H1 (cell line): ENCODE measurements around the gene ZNF423. TPM values are rescaled to one million over a fixed set of nuclear protein-coding genes. Genes with fewer than 3 reads are reported as not detected.

Experiments used
- CREB1 ChIP-seq: IDR thresholded peaks from 2 replicates; pipeline ENCODE4 v1.6.1; 2012; ENCODE audit warnings: inconsistent platforms
- GTF2F1 ChIP-seq: IDR thresholded peaks from 2 replicates; pipeline ENCODE4 v1.6.1; 2012; ENCODE audit warnings: low read depth, low read length, improper control_type of control experiment, borderline replicate concordance
- HDAC6 ChIP-seq: IDR thresholded peaks from one replicate; pipeline ENCODE4 v1.7.1; 2012; ENCODE audit warnings: low read depth, mild to moderate bottlenecking, inconsistent platforms, low read length, moderate library complexity
- NRF1 ChIP-seq: IDR thresholded peaks from 2 replicates; pipeline ENCODE4 v1.6.1; 2011; ENCODE audit warnings: mild to moderate bottlenecking, low read depth, low read length, improper control_type of control experiment
- POLR2A ChIP-seq, 2 experiments: IDR thresholded peaks; 1 replicate in 1 of 2; 2 replicates in 1 of 2; pipeline ENCODE4 v1.6.1; 2011; ENCODE audit warnings: low read depth in 2 of 2, low read length in 2 of 2, mild to moderate bottlenecking in 2 of 2; ENCODE audit errors: control extremely low read depth in 1 of 2
- polyA plus RNA-seq, 7 experiments: library from polyadenylated mRNA; depleted of rRNA in 3 of 7; stranded (reverse) in 5 of 7; unstranded in 2 of 7; fragments of >200 nt in 5 of 7; fragments of 200-250 nt in 2 of 7; gene quantifications; 1 replicate in 5 of 7; 2 replicates in 1 of 7; 4 replicates in 1 of 7; pipeline versions ENCODE4 v1.2.1 to v1.2.3, GENCODE V29; 2011 to 2013; ENCODE audit warnings: missing spikeins in 2 of 7, mixed read lengths in 2 of 7
- total RNA-seq: library from RNA; stranded (reverse); fragmentation: NEBNext Ultra II Directional; extraction: Animal tissue kit (Norgen Biotek cat#: 25700); gene quantifications from 2 replicates; pipeline ENCODE4 v1.2.1, GENCODE V29; 2021
- TF ChIP-seq, protein P1 (sequence below): fragments of 300-600 bp; sonication (generic); IDR thresholded peaks from 2 replicates; pipeline ENCODE4 v1.7.1; 2012; ENCODE audit warnings: low read length, moderate library complexity, mild to moderate bottlenecking, inconsistent platforms; ENCODE audit not compliant: insufficient replicate concordance

Gene ZNF423
- total and polyA plus RNA-seq, 2 of the 8 experiments (the other 6 are each of a cell fraction or from before 2014, with no cell fraction given), result 38.2 to 52.3 TPM

DNA sequence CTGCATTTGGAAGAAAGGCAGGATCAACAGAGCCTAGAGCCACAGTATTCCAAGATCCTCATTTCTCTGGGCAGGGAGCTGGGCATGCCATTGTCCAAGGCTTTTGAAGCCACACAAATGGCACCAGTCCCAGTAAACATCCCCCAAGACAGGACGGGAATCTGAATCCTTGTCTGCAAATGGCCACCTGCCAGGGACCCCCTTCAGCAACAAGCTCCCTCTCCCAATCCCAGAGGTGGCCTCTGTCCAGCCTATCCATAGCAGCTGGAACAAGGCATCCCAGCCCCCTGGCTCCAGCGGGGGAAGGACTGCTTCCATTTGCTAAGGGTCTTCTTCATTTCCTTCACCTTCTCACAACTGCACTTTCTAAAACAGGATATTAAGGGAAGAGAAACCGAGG is 277.9 kb downstream of the ZNF423 start (continued):
- TF ChIP-seq, protein P1, sequence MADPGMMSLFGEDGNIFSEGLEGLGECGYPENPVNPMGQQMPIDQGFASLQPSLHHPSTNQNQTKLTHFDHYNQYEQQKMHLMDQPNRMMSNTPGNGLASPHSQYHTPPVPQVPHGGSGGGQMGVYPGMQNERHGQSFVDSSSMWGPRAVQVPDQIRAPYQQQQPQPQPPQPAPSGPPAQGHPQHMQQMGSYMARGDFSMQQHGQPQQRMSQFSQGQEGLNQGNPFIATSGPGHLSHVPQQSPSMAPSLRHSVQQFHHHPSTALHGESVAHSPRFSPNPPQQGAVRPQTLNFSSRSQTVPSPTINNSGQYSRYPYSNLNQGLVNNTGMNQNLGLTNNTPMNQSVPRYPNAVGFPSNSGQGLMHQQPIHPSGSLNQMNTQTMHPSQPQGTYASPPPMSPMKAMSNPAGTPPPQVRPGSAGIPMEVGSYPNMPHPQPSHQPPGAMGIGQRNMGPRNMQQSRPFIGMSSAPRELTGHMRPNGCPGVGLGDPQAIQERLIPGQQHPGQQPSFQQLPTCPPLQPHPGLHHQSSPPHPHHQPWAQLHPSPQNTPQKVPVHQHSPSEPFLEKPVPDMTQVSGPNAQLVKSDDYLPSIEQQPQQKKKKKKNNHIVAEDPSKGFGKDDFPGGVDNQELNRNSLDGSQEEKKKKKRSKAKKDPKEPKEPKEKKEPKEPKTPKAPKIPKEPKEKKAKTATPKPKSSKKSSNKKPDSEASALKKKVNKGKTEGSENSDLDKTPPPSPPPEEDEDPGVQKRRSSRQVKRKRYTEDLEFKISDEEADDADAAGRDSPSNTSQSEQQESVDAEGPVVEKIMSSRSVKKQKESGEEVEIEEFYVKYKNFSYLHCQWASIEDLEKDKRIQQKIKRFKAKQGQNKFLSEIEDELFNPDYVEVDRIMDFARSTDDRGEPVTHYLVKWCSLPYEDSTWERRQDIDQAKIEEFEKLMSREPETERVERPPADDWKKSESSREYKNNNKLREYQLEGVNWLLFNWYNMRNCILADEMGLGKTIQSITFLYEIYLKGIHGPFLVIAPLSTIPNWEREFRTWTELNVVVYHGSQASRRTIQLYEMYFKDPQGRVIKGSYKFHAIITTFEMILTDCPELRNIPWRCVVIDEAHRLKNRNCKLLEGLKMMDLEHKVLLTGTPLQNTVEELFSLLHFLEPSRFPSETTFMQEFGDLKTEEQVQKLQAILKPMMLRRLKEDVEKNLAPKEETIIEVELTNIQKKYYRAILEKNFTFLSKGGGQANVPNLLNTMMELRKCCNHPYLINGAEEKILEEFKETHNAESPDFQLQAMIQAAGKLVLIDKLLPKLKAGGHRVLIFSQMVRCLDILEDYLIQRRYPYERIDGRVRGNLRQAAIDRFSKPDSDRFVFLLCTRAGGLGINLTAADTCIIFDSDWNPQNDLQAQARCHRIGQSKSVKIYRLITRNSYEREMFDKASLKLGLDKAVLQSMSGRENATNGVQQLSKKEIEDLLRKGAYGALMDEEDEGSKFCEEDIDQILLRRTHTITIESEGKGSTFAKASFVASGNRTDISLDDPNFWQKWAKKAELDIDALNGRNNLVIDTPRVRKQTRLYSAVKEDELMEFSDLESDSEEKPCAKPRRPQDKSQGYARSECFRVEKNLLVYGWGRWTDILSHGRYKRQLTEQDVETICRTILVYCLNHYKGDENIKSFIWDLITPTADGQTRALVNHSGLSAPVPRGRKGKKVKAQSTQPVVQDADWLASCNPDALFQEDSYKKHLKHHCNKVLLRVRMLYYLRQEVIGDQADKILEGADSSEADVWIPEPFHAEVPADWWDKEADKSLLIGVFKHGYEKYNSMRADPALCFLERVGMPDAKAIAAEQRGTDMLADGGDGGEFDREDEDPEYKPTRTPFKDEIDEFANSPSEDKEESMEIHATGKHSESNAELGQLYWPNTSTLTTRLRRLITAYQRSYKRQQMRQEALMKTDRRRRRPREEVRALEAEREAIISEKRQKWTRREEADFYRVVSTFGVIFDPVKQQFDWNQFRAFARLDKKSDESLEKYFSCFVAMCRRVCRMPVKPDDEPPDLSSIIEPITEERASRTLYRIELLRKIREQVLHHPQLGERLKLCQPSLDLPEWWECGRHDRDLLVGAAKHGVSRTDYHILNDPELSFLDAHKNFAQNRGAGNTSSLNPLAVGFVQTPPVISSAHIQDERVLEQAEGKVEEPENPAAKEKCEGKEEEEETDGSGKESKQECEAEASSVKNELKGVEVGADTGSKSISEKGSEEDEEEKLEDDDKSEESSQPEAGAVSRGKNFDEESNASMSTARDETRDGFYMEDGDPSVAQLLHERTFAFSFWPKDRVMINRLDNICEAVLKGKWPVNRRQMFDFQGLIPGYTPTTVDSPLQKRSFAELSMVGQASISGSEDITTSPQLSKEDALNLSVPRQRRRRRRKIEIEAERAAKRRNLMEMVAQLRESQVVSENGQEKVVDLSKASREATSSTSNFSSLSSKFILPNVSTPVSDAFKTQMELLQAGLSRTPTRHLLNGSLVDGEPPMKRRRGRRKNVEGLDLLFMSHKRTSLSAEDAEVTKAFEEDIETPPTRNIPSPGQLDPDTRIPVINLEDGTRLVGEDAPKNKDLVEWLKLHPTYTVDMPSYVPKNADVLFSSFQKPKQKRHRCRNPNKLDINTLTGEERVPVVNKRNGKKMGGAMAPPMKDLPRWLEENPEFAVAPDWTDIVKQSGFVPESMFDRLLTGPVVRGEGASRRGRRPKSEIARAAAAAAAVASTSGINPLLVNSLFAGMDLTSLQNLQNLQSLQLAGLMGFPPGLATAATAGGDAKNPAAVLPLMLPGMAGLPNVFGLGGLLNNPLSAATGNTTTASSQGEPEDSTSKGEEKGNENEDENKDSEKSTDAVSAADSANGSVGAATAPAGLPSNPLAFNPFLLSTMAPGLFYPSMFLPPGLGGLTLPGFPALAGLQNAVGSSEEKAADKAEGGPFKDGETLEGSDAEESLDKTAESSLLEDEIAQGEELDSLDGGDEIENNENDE, result no peak
- no peak for TF ChIP-seq CREB1
- no peak for TF ChIP-seq HDAC6
- no peak for TF ChIP-seq GTF2F1
- no peak for TF ChIP-seq POLR2A (IDR thresholded peaks at IDR 0.05; ENCODE audit: control extremely low read depth in 1 of 2, low read depth in 2 of 2, low read length in 2 of 2)
- no peak for TF ChIP-seq NRF1
